COLO668 (cell line): Measurements from ENCODE around the gene GRAMD4.

Experiments used
- DNase-seq: peaks from one replicate; lab custom pipeline; 2025; ENCODE audit not compliant: unreplicated experiment; lab: John Stamatoyannopoulos, UW

Gene GRAMD4

GRCh38 chr22:46619830-46620501 is at the start of gene GRAMD4:
Gene GRAMD4, plus strand, starts transcription at chr22:46620386. Its CDS starts 6,414 bp downstream, at chr22:46626800.
- no peak for DNase-seq

- DNase-seq: no peak
Observed at GRCh38 chr22:46571642-46572250, 48.4 kb upstream of the GRAMD4 start.

DNA sequence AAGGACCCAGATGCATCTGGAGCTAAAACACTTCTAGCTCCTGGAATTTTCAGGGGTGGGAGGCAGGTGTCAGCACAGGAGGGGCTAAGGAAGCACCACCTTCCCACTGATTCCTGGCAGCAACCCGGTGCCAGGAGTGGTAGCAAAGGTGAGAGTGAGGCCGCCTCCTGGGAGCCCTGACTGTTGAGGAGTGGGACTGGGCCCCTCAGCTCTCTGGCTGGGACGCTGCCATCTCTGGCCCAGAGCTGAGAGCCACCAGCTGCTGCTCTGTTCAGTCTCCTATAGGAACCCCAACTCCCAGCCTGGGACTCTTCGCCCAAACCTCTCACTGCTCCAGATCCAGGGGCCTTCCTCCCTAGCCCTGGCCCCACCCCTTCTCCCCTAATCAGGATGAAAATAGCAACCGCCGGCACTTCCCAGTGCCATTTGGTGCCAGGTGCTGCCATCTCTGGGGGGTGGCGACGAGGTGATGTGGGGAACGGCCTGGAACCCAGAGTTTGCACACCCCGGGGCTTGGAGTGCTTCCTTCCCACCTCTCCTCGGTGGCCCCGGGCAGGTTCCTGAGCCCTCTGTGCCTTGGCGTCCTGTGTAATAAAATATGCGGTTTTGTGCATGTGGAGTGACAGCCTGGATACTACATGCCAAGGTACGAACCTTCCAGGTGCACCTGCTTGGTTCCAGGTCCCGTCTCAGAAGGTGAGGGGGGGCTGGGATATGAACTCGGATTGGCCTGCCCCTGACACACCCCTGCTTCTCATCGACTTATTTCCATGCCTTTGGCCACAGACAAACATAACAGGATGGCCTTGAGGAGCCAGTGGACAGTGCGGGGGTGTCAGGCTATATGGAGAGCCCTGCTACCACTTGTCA is 47.0 kb upstream of the GRAMD4 start:
- DNase-seq: no peak

GRCh38 chr22:46573781-46574437 is 46.3 kb upstream of the GRAMD4 start:
- DNase-seq: no peak

GRCh38 chr22:46574438-46574992 is 45.7 kb upstream of the GRAMD4 start:
- DNase-seq: no peak

DNA sequence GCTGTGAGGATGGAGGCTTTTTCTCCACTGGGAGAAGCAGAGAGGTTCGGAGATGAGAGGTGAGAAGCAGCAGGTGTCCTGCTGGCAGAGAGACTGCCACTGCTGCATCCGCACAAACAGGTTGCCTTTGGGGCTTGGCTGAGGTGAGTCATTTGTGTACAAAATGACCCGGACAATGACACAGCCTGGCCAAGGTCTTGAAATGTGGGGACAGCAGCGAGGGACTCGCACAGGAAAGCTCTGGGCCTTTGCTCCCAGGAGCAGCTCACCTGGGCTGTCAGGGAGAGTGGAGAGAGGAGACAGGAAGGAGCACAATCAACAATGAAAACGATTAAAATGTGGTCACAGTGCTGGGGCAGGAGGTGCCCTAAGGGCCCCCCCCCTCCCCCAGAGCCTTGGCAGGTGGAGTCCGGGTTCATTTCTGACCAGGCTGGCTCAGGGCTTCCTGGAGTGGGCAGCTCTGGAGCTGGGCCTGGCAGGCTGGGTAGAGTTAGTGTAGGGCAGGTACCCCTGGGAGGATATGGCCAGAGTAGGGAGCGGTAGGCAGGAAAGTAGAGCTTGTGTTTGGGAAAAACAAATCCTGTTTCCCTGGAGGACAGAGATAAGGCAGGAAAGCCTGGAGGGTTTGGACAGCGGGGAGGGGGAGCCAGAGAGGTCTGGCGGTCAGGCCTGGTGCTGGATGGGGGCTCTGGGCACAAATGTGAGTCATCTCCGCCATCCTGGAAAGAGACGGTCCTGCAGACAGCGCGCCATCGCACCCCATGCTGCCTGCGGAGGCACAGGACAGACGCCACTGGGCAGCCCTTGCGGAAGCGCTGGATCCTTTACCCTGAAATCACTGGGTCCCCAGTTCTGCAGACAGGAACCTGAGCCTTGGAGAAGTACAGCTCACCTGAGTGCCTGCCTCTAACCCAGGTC is 44.9 kb upstream of the GRAMD4 start:
- peak; percentile 94 for DNase-seq

- peak; percentile 60 for DNase-seq
Observed at GRCh38 chr22:46575911-46576555, 44.2 kb upstream of the GRAMD4 start.

- peak; percentile 86 for DNase-seq
Observed at GRCh38 chr22:46576556-46577367, 43.4 kb upstream of the GRAMD4 start.

GRCh38 chr22:46577368-46578249 is 42.6 kb upstream of the GRAMD4 start:
- DNase-seq: peak; percentile 57

DNA sequence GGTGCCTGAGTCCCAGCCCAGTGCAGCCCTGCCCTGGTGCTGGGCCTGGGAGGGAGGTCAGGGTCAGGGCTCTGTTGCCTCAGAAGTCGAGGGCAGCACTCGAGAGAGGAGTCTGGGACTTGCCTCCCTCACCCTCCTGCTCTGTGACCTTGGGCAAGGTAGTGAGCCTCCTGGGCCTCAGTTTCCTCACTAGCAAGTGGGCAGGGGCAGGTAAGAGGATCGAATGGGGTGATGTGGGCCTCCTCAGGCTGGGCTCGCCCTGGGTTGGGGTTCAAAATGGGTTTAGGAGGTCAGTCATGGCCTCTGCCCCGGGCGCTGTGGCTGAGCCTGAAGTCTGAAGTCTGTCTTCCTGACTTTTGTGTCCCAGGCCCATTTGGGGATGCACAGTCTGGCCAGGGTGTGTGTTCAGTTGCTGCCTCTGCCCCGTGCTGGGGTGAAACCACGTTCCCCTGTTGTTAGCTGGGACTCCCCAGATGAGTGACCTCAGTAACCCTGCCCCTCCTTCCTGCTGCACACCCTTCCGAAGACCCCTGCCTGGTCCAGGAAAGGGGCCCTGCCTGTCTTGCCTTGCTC is 41.8 kb upstream of the GRAMD4 start:
- no peak for DNase-seq

- peak; percentile 25 for DNase-seq
Observed at GRCh38 chr22:46578824-46579561, 41.2 kb upstream of the GRAMD4 start.

- no peak for DNase-seq
Observed at GRCh38 chr22:46579751-46580449, 40.3 kb upstream of the GRAMD4 start.

DNA sequence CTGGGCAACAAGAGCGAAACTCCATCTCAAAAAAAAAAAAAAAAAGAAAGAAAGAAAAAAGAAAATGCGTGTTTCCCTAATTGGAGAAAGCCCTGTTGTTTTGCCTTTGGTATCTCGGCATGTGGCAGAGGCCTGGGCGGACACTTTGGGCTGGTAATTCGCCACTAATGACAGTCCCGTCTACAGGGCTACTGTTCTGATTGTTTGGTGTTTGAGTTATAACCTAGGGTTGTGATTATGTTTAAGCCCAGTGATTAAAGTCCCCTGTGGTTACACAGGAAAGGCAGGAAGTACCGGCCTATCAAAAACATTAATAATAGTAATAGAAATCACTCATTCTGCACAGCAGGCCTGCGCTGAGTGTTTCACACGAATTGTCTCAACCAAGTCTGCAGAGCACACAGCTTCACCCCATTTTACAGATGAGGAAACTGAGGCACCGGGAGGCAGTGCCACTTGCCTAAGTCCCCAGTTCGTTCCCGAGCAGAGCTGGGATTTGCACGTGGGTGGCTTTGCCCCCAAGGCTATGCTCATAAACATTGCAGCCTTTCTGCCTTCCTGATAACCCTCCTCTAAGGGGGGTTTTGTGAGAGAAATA is 39.1 kb upstream of the GRAMD4 start:
- DNase-seq: no peak

DNA sequence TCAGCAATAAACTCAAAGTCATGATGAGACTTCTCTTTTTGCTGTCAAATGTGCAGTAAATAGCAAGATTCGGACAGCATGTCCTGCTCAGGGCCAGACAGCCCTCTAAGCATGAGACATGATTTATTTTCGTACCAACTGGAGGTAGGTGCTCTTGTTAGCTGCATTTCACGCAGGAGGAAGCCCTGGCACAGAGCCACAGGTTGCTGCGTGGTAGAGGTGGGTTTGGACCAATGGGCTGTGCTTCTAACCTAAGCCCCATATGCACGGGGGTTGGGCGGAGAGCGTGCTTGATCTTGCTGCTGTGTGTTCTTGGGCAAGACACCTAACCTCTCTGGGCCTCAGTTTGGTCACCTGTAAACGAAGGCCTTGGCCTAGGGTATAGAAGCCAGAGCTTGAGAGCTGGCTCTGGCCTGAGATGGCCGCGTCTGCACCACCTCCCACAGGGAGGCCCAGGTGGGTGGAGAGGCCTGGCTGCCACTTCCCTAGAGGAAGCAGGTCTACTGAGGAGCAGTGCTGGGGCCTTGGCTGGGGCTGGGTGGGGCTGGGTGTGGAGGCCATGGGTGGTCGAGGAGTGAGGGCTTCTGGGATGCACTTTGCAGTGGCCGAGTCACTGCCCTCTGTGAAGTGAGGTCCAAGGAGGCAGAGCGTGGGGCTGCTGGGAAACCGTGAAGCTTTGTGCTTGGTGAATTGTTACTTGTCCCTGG is 38.5 kb upstream of the GRAMD4 start:
- no peak for DNase-seq
